PFSK-1 (cell line): ENCODE measurements around the gene RPP30.

Experiments
- POLR2AphosphoS5 ChIP-seq: IDR thresholded peaks from 2 replicates; pipeline ENCODE4 v1.6.1; 2012; ENCODE audit warnings: low read depth, mild to moderate bottlenecking, control low read depth, low read length, moderate library complexity
- TAF1 ChIP-seq: IDR thresholded peaks from 2 replicates; pipeline ENCODE4 v1.6.1; 2012; ENCODE audit warnings: low read length, control low read depth, borderline replicate concordance; ENCODE audit not compliant: insufficient read depth

DNA sequence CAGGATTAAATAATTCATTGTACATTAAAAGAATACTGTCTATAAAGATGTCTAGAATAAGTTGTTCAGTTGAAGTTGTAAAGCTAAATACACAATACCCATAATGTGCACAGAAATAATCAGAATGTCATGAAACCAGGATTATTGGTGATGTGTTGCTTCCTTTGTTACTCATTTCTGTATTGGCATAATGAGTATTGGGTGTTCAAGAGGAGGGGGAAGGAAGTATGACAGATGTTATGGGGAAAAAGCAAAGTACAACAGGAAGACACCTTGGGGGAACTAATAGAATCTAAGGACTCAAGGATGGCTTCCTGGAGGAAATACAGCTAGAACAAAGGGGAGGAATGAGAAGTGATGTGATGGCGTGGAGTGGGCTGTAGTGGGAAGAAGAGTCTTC is 34.2 kb downstream of the RPP30 start:
- no peak for TF ChIP-seq POLR2AphosphoS5
- no peak for TF ChIP-seq TAF1
